CD4-positive, alpha-beta T cell (primary cell): Measurements from ENCODE around the gene ZSCAN22. TPM values are rescaled to one million over a fixed set of nuclear protein-coding genes. Genes with fewer than 3 reads are reported as not detected.
A peak's percentile ranks its signal among the peaks of the same experiment; 100 is the strongest.

Experiments used
- ATAC-seq: fragments of 200-7000 bp; cut with Tn5 transposase; one replicate; pipeline ENCODE4 v1.10.0; 2022; ENCODE audit warnings: mild to moderate bottlenecking; ENCODE audit not compliant: poor library complexity
- CTCF ChIA-PET: fragments of 350-600 bp; sonication (Branson Sonifier 250); formaldehyde crosslinking; loops from one replicate; lab custom pipeline; 2021; ENCODE audit warnings: antibody characterized with exemption, inconsistent platforms; lab: Charles Lee
- POLR2A ChIA-PET: fragments of 350-600 bp; sonication (Branson Sonifier 250); formaldehyde crosslinking; loops from one replicate; lab custom pipeline; 2021; ENCODE audit warnings: antibody characterized with exemption, inconsistent platforms; lab: Charles Lee
- DNase-seq, 14 experiments: peaks; one replicate each; pipeline ENCODE4 v3.0.0-alpha.2; 2013 to 2020; ENCODE audit warnings: mixed read lengths in 2 of 14
- H3K27ac ChIP-seq, 2 donors: one replicate each; pipeline versions ENCODE4 v1.5.1 to v1.7.0; 2013; ENCODE audit warnings: low read length in 2 of 2, low read depth in 1 of 2, mild to moderate bottlenecking in 1 of 2
- H3K27me3 ChIP-seq, 2 experiments: 1 replicate in 1 of 2; 2 replicates in 1 of 2; pipeline versions ENCODE4 v1.6.1 to v1.7.0; 2013; ENCODE audit warnings: low read length in 2 of 2, control low read depth in 1 of 2, mild to moderate bottlenecking in 1 of 2, moderate library complexity in 1 of 2; ENCODE audit not compliant: insufficient read depth in 2 of 2, control insufficient read depth in 1 of 2
- H3K36me3 ChIP-seq: one replicate; pipeline ENCODE4 v1.6.1; 2013; ENCODE audit warnings: low read length, control low read depth; ENCODE audit not compliant: insufficient read depth
- H3K4me1 ChIP-seq: one replicate; pipeline ENCODE4 v1.6.1; 2013; ENCODE audit warnings: low read length, control low read depth; ENCODE audit not compliant: insufficient read depth
- H3K4me3 ChIP-seq: one replicate; pipeline ENCODE4 v1.5.1; 2013; ENCODE audit warnings: mild to moderate bottlenecking, low read length, moderate library complexity
- H3K9me3 ChIP-seq, 2 experiments: 1 replicate in 1 of 2; 2 replicates in 1 of 2; pipeline versions ENCODE4 v1.6.1 to v1.7.0; 2013; ENCODE audit warnings: low read length in 2 of 2, mild to moderate bottlenecking in 2 of 2, control low read depth in 1 of 2, moderate library complexity in 1 of 2; ENCODE audit not compliant: control insufficient read depth in 1 of 2, insufficient read depth in 1 of 2
- H3K27ac Mint-ChIP-seq: one replicate; pipeline ENCODE4 v1.8.0; 2020; ENCODE audit warnings: mixed read lengths
- H3K27me3 Mint-ChIP-seq: one replicate; pipeline ENCODE4 v1.8.0; 2021; ENCODE audit warnings: mixed read lengths
- H3K36me3 Mint-ChIP-seq: one replicate; pipeline ENCODE4 v1.8.0; 2021; ENCODE audit warnings: low read depth, mixed read lengths
- H3K4me1 Mint-ChIP-seq: one replicate; pipeline ENCODE4 v1.8.0; 2021; ENCODE audit warnings: low read depth, mixed read lengths
- H3K4me3 Mint-ChIP-seq: one replicate; pipeline ENCODE4 v1.8.0; 2020; ENCODE audit warnings: mild to moderate bottlenecking, mixed read lengths
- H3K9me3 Mint-ChIP-seq: one replicate; pipeline ENCODE4 v1.8.0; 2020; ENCODE audit warnings: mixed read lengths
- intact Hi-C, 2 experiments: fragments of 100-400 bp; cut with DNase I in 1 of 2; cut with micrococcal nuclease in 1 of 2; formaldehyde crosslinking; loops; one replicate each; pipeline versions ENCODE4 v1.15.1 to v1.9.0; 2023 to 2025; cut with DNase I, micrococcal nuclease
- total RNA-seq, 174 experiments: library from RNA in 2 of 174; stranded (reverse) in 2 of 174; gene quantifications; one replicate each; pipeline ENCODE4 v1.2.3 and lab custom pipeline; 2021 to 2026
- TF ChIP-seq, protein P1 (sequence below): fragments of 200-600 bp; IDR thresholded peaks from one replicate; pipeline ENCODE4 v1.8.0; 2022; ENCODE audit warnings: antibody characterized with exemption, mild to moderate bottlenecking

ZSCAN22 gene
- total RNA-seq, 2 experiments from 2014 or later, result 0.77 to 0.81 TPM

DNA sequence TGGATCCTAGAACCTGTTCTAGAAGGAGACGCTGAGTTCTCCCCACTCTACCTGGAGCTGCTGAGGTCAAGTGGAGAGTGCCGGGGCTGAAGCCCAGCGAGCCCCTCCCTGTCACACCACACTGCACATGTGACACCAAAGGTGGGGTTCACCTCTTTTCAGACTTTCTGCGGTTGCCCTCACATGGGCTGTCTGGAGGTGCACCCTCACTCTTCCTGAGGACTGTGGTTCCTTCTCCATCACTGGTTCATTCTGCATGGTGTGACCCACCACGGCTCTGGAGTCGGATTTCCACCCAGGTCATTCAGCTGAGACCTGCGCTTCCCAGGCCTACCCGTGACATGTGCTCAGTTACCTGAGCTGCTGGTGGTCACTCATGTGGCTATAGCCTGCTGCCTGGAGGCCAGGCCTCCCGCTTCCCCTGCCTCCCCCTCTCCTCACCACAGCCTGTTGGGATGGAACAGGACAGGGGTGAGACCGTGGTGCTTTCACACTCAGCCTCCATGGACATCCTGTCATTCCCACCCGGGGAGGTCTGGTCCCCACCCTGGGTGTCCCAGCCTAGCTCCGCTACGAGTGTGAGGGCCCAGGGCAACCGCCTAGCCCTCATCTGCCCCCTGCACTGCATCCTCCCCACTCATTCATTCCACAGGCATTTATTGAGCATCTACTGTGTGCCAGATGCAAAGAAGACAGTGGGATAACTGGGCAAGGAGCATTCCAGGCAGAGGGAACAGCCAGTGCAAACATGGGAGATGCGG is 27.1 kb downstream of the ZSCAN22 start:
- Histone ChIP-seq H3K36me3 (no peaks in the 10 kb centered on the region), H3K27ac (no peak overlapping the region), H3K27me3 (peaks cover 0 to 2% of the 10 kb centered on the region in 2 experiments), H3K4me1 (peaks cover 35% of the 10 kb centered on the region), H3K4me3 (no peak overlapping the region), H3K9me3 (peaks cover 0 to 32% of the 10 kb centered on the region in 2 experiments)
- intact Hi-C loops, result no loop called here
- Mint-ChIP-seq H3K4me3 (peak overlapping the region; percentile 45), H3K9me3 (no peaks in the 10 kb centered on the region), H3K36me3 (peaks cover 4% of the 10 kb centered on the region), H3K27ac (no peak overlapping the region), H3K4me1 (peaks cover 8% of the 10 kb centered on the region), H3K27me3 (peaks cover 6% of the 10 kb centered on the region)
- ATAC-seq, result no peak
- TF ChIP-seq, protein P1, sequence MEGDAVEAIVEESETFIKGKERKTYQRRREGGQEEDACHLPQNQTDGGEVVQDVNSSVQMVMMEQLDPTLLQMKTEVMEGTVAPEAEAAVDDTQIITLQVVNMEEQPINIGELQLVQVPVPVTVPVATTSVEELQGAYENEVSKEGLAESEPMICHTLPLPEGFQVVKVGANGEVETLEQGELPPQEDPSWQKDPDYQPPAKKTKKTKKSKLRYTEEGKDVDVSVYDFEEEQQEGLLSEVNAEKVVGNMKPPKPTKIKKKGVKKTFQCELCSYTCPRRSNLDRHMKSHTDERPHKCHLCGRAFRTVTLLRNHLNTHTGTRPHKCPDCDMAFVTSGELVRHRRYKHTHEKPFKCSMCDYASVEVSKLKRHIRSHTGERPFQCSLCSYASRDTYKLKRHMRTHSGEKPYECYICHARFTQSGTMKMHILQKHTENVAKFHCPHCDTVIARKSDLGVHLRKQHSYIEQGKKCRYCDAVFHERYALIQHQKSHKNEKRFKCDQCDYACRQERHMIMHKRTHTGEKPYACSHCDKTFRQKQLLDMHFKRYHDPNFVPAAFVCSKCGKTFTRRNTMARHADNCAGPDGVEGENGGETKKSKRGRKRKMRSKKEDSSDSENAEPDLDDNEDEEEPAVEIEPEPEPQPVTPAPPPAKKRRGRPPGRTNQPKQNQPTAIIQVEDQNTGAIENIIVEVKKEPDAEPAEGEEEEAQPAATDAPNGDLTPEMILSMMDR, result no peak
- ChIA-PET CTCF (no interaction called here), POLR2A (interaction anchor here (1.1 kb wide), 1 partner anchor 9 kb away, joined by 4 read pairs; the partner anchor contains the start of gene ZNF497)
- no peak for DNase-seq

DNA sequence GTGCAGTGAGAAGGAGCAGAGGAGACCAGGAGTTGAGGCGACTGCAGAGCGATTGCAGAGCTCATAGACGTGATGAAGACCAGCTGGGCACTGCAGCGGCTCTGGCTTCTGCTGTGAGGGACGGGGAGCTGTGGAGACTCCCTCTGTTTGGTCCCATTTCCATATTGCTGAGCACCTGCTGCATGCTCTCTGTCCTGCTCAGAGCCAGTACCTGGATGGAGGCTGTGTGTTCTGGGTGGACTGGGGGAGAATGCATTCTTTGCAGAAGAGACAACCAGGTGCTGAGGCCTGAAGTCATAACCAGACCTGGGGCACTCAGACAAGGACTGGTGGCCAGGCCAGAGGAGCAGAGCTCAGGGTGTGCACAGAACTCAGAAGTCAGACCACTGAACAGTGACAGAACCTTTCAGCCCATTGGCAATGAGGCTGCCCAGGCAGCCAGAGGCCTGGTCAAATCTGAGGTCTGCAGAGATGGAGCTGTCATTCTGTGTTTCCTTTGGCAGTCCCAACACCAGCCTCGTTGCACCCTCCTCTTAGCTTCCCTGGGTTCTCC is 27.8 kb downstream of the ZSCAN22 start:
- TF ChIP-seq, protein P1, result no peak
- Mint-ChIP-seq H3K4me1 (peaks cover 8% of the 10 kb centered on the region), H3K9me3 (no peaks in the 10 kb centered on the region), H3K4me3 (peak overlapping the region; percentile 45), H3K36me3 (peaks cover 2% of the 10 kb centered on the region), H3K27me3 (peaks cover 2% of the 10 kb centered on the region), H3K27ac (no peak overlapping the region)
- Histone ChIP-seq H3K4me1 (peaks cover 35% of the 10 kb centered on the region), H3K27me3 (peaks cover 0 to 2% of the 10 kb centered on the region in 2 experiments), H3K27ac (no peak overlapping the region), H3K4me3 (no peak overlapping the region), H3K36me3 (no peaks in the 10 kb centered on the region), H3K9me3 (peaks cover 0 to 32% of the 10 kb centered on the region in 2 experiments)
- intact Hi-C loops, result no loop called here
- DNase-seq (no peak), ATAC-seq (no peak)
- CTCF ChIA-PET, result no interaction called here
- POLR2A ChIA-PET, result interaction anchor here (1.1 kb wide), 1 partner anchor 8 kb away, joined by 4 read pairs; the partner anchor contains the start of gene ZNF497

DNA sequence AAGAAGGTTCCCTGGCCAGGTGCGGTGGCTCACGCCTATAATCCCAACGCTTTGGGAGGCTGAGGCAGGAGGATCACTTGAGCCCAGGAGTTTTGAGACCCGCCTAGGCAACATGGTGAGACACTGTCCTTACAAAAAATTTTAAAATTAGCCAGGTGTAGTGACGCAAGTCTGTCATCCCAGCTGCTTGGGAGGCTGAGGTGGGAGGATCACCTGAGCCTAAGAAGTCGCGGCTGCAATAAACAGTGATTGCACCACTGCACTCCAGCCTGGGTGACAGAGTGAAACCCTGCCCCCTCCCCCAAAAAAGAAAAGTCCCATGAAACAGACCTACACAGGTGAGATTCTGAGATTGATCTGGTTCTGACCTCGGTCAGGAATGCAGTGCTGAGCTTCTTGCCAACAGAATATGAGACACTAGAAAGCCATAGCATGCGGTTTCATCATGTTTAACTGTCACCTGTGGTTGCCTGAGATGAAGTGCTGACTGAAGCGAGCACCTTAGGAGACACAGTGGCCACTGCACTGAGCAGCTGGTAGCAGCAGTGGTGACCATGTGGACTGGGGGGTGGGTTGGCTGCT is 28.5 kb downstream of the ZSCAN22 start:
- H3K4me1 Mint-ChIP-seq, result peaks cover 8% of the 10 kb centered on the region
- Histone ChIP-seq H3K27ac (no peak overlapping the region), H3K9me3 (peaks cover 0 to 28% of the 10 kb centered on the region in 2 experiments), H3K27me3 (peaks cover 0 to 2% of the 10 kb centered on the region in 2 experiments), H3K36me3 (no peaks in the 10 kb centered on the region), H3K4me3 (no peak overlapping the region), H3K4me1 (peaks cover 31% of the 10 kb centered on the region)
- DNase-seq, result no peak
- no peaks in the 10 kb centered on the region for H3K9me3 Mint-ChIP-seq
- H3K36me3 Mint-ChIP-seq, result no peaks in the 10 kb centered on the region
- peak overlapping the region; percentile 62 for H3K4me3 Mint-ChIP-seq
- intact Hi-C loops, result no loop called here
- H3K27me3 Mint-ChIP-seq, result no peaks in the 10 kb centered on the region
- CTCF ChIA-PET, result no interaction called here
- no peak for ATAC-seq
- POLR2A ChIA-PET, result interaction anchor here (1.1 to 2.5 kb wide), 2 partner anchors 8 to 9 kb away, joined by 4 to 22 read pairs; partner anchors contain the start of gene ZNF497
- TF ChIP-seq, protein P1, result no peak
- no peak overlapping the region for H3K27ac Mint-ChIP-seq
